Measurements from ENCODE around the gene EIPR1.

GRCh38 chr2:3260959-3261358, 116.7 kb downstream of the EIPR1 start:
- TF ChIP-seq PATZ1 (CRISPR knock-in tag; IDR thresholded peaks at IDR 0.05; ENCODE audit: borderline replicate concordance) (no peak), RARB (CRISPR knock-in tag; IDR thresholded peaks at IDR 0.05) (no peak), GLIS3 (CRISPR knock-in tag; IDR thresholded peaks at IDR 0.05) (no peak)
